Measurements from ENCODE around the gene METTL15.

The METTL15 gene

DNA sequence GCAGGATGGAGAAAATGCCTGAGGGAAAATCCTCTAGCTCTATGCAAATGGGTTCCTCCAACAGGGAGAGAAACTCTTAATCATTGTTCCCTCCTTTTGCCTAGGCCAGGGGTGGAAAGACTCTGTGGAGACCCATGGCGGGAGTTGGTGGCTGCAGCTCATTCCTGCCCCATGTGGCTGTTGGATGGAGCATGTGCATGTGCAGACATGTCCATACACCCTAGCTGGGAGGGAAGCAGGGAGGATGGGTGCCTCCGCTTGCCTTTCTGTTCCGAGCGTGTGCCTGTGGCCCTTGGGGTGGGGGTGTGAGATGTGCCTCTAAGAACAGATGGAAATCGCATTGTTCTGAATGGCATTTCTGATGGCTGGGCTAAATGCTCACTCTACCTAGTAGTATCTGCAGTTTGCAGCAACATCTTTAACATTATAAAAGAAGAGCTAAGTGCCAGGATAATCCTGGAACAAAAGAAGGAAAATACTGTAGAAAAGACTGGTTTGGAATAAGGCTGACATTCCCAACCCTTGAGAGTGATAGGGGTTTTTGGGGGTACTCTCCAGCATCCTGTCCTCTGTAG lies 31.7 kb downstream of the METTL15 start:
- no peak for DNase-seq (ENCODE audit: low read depth)
- H3K4me3 ChIP-seq (ENCODE audit: low read depth, low read length): no peak overlapping the region
- TF ChIP-seq POLR2A (IDR thresholded peaks at IDR 0.05; ENCODE audit: extremely low read depth, insufficient read length) (no peak), CTCF (IDR thresholded peaks at IDR 0.05; ENCODE audit: low read depth, low read length) (no peak), MYC (IDR thresholded peaks at IDR 0.05; ENCODE audit: low read depth, low read length) (no peak), MAX (IDR thresholded peaks at IDR 0.05; ENCODE audit: low read depth, low read length) (no peak)

GRCh38 chr11:28140689-28141455 lies 32.7 kb downstream of the METTL15 start:
- DNase-seq (ENCODE audit: low read depth): no peak
- TF ChIP-seq MYC (IDR thresholded peaks at IDR 0.05; ENCODE audit: low read depth, low read length) (no peak), POLR2A (IDR thresholded peaks at IDR 0.05; ENCODE audit: extremely low read depth, insufficient read length) (no peak), CTCF (IDR thresholded peaks at IDR 0.05; ENCODE audit: low read depth, low read length) (no peak), MAX (IDR thresholded peaks at IDR 0.05; ENCODE audit: low read depth, low read length) (no peak)
- H3K4me3 ChIP-seq (ENCODE audit: low read depth, low read length): no peak overlapping the region

DNA sequence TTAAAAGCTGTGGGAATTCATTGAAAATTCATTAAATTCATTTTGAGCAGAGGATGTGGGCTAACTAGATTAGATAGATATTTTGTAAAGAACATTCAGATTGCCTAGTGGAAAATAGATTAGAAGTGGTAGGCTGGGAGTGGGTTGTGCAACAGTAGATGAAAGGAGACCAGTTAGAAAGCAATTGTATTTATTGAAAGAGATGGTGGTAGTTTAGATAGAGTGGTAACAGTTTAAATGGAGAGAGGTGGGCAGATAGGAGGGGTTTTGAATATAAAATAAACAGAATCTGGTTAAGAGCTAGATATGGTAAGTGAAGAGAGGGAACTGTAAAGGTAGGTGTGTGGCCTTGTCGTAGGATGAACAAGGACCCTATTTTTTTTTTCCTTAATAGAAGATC lies 34.5 kb downstream of the METTL15 start:
- H3K4me3 ChIP-seq (ENCODE audit: low read depth, low read length): no peak overlapping the region
- no peak for DNase-seq (ENCODE audit: low read depth)

DNA sequence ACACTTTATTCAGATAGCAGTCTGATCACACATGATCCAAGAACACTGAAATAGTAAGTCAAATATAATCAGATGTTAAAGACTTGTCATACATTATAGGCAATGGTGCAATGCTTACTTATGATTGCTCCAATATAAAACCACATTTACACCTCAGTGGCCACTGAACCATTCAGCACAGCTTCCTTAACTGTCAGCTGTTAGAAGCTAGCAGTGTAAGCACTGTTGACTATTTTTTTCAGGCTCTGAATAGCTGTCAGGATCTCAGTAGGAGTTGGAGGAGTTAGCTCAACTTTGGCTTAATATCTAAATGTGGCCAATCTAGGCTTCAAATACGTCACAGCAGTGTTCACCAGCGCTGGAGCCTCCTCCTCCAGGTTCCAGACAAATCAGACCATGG lies 36.6 kb downstream of the METTL15 start:
- TF ChIP-seq POLR2A (IDR thresholded peaks at IDR 0.05; ENCODE audit: extremely low read depth, insufficient read length) (no peak), MYC (IDR thresholded peaks at IDR 0.05; ENCODE audit: low read depth, low read length) (no peak), MAX (IDR thresholded peaks at IDR 0.05; ENCODE audit: low read depth, low read length) (no peak), CTCF (IDR thresholded peaks at IDR 0.05; ENCODE audit: low read depth, low read length) (no peak)
- H3K4me3 ChIP-seq (ENCODE audit: low read depth, low read length): no peak overlapping the region
- peak; percentile 15 for DNase-seq (ENCODE audit: low read depth)

More for the DNA sequence above, 34.5 kb downstream of the METTL15 start:
- no peak for TF ChIP-seq CTCF (IDR thresholded peaks at IDR 0.05; ENCODE audit: low read depth, low read length)
- no peak for TF ChIP-seq POLR2A (IDR thresholded peaks at IDR 0.05; ENCODE audit: extremely low read depth, insufficient read length)

DNA sequence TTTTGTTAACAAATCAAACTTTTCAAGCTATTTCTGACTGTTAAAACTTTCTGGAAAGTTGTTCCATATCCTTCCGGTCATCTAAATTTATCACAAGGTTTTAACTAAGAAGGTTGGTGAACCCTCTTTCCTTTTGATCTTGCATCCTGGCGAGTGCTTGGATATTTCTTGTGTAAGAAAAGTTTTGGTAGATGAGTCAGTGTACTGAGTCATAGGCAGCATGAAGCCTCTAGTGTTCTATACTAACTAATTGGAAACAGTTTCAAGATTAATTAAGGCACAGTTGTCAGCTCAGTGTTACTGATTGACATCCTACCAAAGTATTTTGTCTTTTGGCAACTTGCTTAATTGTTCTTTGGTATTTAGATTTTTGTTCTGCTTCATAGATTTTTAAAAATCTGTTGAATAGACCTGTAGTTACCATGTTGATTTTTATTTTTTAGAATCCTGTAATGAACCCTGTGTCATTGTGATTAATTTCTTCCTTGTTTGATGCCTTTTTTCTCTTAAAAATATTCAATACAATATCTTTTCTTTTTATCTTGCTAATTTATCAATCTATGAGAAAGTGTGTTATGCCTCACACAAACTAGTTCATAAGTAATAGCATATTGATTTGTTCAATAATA lies 38.0 kb downstream of the METTL15 start:
- peak; percentile 49 for DNase-seq (ENCODE audit: low read depth)
- no peak for TF ChIP-seq MAX (IDR thresholded peaks at IDR 0.05; ENCODE audit: low read depth, low read length)
- no peak overlapping the region for H3K4me3 ChIP-seq (ENCODE audit: low read depth, low read length)

- no peak for DNase-seq (ENCODE audit: low read depth)
- H3K4me3 ChIP-seq (ENCODE audit: low read depth, low read length): no peak overlapping the region
- TF ChIP-seq MAX (IDR thresholded peaks at IDR 0.05; ENCODE audit: low read depth, low read length) (no peak), MYC (IDR thresholded peaks at IDR 0.05; ENCODE audit: low read depth, low read length) (no peak), CTCF (IDR thresholded peaks at IDR 0.05; ENCODE audit: low read depth, low read length) (no peak), POLR2A (IDR thresholded peaks at IDR 0.05; ENCODE audit: extremely low read depth, insufficient read length) (no peak)
Measured at GRCh38 chr11:28152743-28153142, 44.6 kb downstream of the METTL15 start.
